Measurements from ENCODE around the gene AFF3.

The AFF3 gene

DNA sequence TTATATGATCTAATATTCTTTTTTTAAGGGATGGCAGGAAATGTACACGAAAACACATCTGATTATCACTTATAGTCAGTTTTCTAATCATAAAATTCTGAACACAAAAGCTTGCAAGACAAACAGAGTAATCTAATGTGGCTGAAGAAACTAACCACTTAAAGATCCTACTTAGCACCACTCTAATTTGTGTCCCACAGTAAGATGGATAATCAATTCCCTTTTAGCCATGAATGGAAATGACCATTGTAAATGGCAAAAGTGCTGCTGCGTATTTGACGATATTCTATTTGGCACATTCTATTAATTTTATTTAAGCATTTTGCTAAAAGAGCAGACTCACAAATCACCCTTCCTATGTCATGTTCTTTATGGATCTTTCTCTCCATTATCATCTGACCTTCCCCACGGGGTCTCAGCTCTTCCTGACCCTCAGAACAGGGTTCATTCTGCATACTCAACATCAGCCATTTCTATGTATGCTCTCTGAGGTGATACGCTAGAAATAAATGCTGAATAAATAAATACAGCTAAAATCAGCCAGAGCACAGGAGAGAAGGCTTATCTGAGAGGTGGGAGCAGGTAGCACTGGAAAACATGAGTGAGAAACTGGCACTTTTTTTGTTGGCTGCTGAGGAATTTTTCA lies 295.8 kb downstream of the AFF3 start:
- no peak for DNase-seq

DNA sequence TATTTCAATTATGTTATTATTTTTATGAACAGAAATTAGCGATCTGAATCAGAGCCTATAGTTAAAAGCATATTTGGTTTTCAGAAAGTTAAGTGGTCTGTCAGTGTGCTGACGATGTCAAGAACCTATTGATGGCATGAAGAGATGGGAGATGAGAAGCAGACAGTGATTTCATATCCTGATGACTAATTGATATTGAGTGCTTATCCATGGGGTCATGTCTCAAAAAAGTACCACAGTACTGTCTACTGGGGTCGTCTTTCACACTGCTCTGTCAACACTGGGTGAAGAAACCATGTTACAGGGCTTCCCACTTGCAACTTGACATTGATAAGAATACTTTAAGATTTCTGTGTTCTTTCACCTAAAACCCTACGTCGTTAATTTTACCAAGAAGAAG lies 297.1 kb downstream of the AFF3 start:
- DNase-seq, result no peak

GRCh38 chr2:99842451-99842850 lies 299.9 kb downstream of the AFF3 start:
- no peak for DNase-seq

DNA sequence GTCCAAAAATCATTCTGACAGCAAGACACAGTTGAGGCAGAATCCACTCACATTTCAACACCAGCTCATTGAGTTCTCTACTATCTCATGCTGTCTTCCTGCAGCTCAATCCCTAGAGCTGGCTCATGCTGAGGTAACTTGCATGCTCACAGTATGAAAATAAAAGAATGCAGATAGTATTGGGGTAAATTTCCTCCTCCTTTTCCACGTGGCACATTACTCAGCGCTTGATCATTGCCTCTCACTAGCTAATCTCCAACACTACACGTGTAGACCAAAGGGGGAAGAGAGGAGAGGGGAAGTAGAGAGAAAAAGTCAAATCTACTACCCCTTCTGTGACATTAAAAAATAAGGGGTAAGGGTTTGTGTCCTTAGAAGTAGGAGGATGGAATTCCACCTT lies 300.6 kb downstream of the AFF3 start:
- no peak for DNase-seq

DNA sequence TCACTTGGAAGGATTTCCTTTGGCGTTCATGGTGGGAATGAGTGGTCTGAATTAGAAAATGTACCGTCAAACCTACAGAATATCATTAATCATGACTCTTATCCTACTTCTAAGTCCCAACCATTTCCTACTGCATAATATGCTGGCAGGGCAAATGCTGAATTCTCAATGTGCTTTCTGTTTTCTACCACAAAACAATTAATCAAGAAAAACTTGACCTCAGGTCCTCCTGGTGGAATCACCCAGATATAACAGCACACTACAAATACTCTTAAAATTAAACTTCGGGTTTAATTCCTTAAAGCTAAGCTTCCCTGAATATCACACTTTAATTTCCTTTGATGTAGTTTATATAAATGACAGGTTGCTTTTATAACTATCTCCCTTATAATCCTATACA lies 301.6 kb downstream of the AFF3 start:
- DNase-seq, result no peak

GRCh38 chr2:99836690-99837605 lies 305.4 kb downstream of the AFF3 start:
- DNase-seq, result no peak

DNA sequence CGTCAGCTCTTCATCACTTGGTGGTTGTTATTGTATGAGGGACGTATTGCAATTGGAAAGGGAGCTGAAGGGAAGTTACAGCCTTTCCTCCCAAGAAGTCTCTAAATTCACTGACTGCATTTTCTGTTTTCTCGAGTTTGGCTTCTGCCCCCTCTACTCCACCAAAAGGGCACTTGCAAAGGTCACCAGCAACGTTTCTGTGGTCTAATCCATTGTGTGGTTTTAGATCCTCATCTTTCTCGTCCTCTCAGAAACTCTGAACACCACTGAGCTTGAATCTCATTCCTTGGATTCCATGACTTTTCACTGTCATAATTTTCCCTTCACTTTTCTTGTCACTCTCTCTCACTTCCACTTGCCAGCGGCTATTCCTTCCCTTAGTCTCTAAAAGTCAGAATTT lies 308.0 kb downstream of the AFF3 start:
- DNase-seq, result no peak

DNA sequence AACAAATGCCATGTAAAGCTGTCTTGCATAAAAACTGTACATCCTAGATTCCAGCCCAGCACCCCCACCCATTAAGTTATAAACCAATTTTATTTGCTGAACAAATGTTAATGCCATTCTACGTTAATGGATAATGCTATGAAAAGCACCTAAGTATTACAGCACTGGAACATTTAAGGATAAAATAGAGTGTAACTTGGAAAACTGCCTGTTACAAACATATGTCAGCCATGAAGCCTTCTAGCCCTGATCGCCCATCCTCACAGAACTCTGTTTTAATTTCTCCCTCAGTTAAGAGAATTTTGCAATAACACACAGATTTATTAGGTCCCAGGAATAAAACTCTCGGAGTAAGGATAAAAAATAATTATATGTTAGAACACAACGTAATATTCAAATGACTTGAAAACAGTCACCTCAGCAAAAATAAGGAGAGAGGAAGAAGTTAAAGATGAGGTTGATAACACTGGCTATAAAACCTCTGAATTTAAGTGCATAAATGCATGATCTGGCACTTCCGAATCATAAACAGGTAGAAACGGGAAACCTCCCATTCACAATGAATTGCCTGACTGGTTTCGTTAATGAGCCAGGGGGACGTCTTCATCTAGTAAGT lies 308.7 kb downstream of the AFF3 start:
- no peak for DNase-seq

GRCh38 chr2:99832926-99833325 lies 309.5 kb downstream of the AFF3 start:
- DNase-seq, result no peak

DNA sequence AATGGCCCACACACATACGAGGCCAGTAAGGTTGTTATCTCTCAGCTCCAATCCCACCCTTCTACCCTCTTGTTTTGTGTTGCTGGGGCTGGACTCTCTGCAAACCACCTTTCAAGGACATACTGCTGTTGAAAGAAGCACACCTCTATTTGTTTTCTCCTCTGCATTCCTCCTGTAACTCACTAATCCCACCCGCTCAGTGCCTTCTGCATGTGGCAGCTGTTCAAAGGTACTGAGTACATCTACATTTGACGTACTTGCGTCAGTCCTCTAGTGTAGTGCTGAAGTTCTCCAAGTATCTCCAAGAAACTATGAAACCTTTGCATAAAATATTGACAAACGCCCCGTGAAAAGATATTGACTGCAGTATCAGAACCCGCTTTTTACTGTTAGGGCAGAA lies 310.6 kb downstream of the AFF3 start:
- DNase-seq, result no peak

- DNase-seq, result no peak
Measured at GRCh38 chr2:99827296-99827999, 314.9 kb downstream of the AFF3 start.

DNA sequence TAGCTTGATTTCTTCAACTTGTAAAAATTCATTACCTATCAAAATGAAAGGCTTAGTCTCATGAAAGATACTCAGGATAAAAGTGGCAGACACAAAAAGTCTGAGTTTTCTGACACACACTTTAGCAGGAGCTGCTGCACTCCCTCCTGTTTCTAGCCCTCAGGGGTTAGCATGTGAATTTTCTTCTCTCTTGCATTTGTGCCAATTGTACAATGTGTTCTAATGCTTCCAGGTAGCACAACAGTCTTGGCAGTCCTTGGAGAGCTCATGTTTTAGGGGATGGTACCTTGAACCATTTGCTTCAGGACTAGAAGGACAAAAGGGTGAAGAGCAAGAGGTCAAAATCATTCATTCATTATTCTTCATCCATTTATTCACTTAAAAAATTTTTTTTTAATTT lies 316.8 kb downstream of the AFF3 start:
- no peak for DNase-seq

GRCh38 chr2:99824758-99825157 lies 317.6 kb downstream of the AFF3 start:
- no peak for DNase-seq

- no peak for DNase-seq
Measured at GRCh38 chr2:99822474-99823207, 319.7 kb downstream of the AFF3 start.

DNA sequence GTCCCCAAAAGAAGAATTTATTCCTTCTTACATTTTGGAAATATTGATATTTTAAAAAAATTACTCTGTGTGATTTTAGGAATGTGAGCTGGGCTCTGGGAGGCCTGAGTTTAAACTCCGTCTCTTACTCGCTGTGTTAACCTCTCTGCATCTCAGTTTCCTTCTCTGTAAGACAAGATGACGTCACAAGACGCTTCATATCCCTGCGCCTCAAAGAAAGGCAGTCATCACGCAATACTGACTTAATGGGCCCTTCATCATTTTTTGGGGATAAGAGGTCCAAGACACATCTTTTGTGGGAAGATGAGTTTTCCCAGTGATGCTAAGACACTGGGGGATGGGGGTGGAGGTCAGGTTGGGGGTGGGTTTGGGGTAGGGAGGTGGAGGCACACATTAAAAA lies 320.4 kb downstream of the AFF3 start:
- no peak for DNase-seq

DNA sequence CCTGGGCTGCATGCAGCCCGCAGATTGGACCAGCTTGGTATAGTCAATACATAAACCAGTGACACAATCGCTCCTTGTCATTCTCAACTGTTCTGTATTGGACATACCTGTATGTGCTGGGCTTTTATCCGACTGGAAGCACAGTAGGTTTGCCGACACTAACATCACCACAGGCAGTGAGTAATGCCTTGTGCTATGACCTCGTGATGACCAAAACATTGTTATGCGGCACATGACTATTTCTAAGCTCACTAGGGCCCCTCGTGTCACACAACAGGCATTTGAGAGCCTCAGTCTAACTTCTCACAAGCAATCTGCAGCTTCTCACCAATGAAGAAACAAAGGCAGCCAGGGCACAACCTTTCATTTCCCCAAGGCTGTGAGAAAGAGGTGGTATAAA lies 320.8 kb downstream of the AFF3 start:
- no peak for DNase-seq

DNA sequence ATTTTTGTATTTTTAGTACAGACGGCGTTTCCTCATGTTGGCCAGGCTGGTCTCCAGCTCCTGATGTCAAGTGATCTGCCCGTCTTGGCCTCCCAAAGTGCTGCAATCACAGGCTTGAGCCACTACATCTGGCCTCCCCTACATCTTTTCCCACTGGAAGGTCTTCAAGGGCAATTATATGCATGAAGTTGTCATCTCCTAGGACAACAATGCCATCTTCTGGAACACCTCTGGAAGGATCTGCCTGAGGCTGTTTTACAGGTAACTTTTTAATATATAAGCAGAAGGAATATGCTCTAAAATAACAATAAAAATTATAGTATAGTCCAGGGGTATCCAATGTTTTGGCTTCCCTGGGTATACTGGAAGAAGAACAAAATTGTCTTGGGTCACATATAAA lies 321.4 kb downstream of the AFF3 start:
- DNase-seq, result no peak

GRCh38 chr2:99819766-99820165 lies 322.6 kb downstream of the AFF3 start:
- no peak for DNase-seq

DNA sequence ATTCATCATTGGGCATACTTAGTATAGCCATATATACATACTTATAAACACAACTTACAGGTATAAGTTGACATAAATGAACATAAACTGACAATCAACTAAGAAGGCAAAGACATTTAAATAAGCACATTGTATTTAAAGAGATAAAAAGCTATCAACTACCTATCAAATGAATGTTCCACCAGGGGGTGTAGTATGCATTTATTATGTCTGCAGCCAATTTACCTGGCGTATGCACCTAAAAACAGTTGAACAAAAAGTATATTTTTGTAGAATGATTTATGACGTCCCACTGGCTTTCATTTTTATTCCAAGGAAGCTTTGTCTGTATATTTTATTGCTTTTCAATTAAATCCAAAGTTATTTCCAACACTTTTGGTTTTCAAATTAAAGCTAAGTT lies 323.5 kb downstream of the AFF3 start:
- no peak for DNase-seq

DNA sequence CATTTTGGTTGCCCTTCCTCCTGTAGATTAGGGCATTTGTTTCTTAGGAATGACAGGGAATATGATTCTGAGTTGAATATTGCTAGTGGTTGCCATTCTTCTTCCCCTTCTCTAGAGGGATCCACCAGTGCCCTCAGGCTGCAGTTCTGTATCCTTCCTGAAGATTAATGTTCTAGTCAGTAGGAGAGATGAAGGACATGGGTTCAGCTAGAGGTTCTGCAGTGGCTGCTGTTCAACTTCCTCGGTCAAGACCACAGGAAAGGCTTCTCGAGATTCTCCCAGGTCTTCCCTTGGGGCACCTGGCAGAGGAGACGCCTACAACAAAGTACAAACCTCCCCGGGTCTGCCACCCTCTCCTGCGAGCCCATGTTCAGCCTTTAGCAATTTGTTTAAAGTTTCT lies 325.5 kb downstream of the AFF3 start:
- no peak for DNase-seq

- no peak for DNase-seq
Measured at GRCh38 chr2:99812426-99812825, 330.0 kb downstream of the AFF3 start.

DNA sequence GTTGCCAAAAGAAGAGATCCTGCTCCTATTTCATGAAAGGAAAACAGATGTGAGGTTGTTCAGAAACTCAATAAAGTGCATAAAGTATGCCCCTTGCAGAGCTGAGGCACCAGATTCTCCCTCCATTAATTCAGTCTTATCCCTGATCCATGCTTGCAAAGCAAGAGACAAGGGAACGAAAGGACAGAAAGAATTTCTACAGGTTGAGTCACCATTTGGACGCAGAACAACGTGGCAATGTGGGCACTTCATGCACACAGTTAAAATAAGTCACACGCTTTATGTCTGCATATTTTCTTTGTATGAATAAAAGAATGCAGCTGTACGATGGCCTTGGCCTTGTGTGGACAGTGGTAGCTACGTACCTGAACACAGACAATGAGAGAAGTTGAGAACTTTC lies 330.8 kb downstream of the AFF3 start:
- DNase-seq, result no peak

DNA sequence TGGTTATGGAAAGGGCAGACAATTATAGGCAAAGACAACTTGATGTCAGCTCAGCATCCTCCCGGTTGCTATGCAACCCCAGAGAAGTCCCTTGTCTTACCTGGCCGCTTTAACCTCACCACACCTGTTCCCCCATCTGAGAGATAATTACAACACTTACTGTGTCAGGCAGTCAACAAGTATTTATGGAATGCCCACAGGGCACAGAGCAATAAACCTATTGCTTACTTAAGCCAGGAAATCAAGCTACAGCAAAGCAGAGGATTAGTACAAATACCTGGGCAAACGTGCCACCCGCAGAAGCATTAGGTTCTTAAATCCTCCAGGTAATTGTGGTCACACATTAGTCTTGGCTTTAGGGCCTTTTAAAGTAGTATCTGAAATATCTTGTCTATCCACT lies 332.2 kb downstream of the AFF3 start:
- DNase-seq, result no peak

Measured in NCI-H1436 (cell line).